K562 (cell line): ENCODE measurements around the gene RASSF1. TPM values are rescaled to one million over a fixed set of nuclear protein-coding genes. Genes with fewer than 3 reads are reported as not detected.

Experiments used
- ARID2 ChIP-seq: fragments of 450-650 bp; IDR thresholded peaks from 2 replicates; pipeline ENCODE4 v1.6.1; 2017; ENCODE audit warnings: antibody characterized with exemption, mild to moderate bottlenecking
- CLOCK ChIP-seq: fragments of 250-450 bp; sonication (Bioruptor Pico); IDR thresholded peaks from 2 replicates; pipeline ENCODE4 v1.4.0; 2020; ENCODE audit warnings: mild to moderate bottlenecking, moderate library complexity, borderline replicate concordance
- COPS2 ChIP-seq: fragments of 450-650 bp; conservative IDR thresholded peaks from 2 replicates; pipeline ENCODE4 v1.6.1; 2016; ENCODE audit warnings: mild to moderate bottlenecking, moderate library complexity
- E2F1 ChIP-seq: sonication (generic); formaldehyde crosslinking; IDR thresholded peaks from 2 replicates; pipeline ENCODE4 v1.8.1; 2023; ENCODE audit warnings: mild to moderate bottlenecking, missing genetic modification reagents, moderate library complexity
- ETS2 ChIP-seq: IDR thresholded peaks from 2 replicates; pipeline ENCODE4 v1.6.1; 2016; ENCODE audit warnings: borderline replicate concordance, missing genetic modification characterization, mild to moderate bottlenecking, moderate library complexity, missing compliant biosample characterization; ENCODE audit not compliant: poor library complexity, severe bottlenecking
- KLF6 ChIP-seq: fragments of 250-450 bp; sonication (Bioruptor Pico); IDR thresholded peaks from 2 replicates; pipeline ENCODE4 v1.4.0; 2020; ENCODE audit warnings: mild to moderate bottlenecking, moderate library complexity, borderline replicate concordance
- NCOA1 ChIP-seq: fragments of 450-650 bp; IDR thresholded peaks from 2 replicates; pipeline ENCODE4 v1.6.1; 2016; ENCODE audit warnings: low read depth
- RBM17 ChIP-seq: fragments of 200-400 bp; formaldehyde crosslinking; IDR thresholded peaks from 2 replicates; pipeline ENCODE4 v1.6.1; 2017; ENCODE audit warnings: low read depth, mild to moderate bottlenecking, low read length, borderline replicate concordance
- SAFB ChIP-seq: fragments of 200-400 bp; formaldehyde crosslinking; IDR thresholded peaks from 2 replicates; pipeline ENCODE4 v1.6.1; 2017; ENCODE audit warnings: low read depth, low read length, borderline replicate concordance
- TCF15 ChIP-seq: fragments of 250-450 bp; sonication (Bioruptor Pico); IDR thresholded peaks from 2 replicates; pipeline ENCODE4 v1.8.0; 2022; ENCODE audit warnings: moderate library complexity, mild to moderate bottlenecking, inconsistent platforms
- TFE3 ChIP-seq: fragments of 450-650 bp; formaldehyde crosslinking; IDR thresholded peaks from 2 replicates; pipeline ENCODE4 v1.4.0; 2020; ENCODE audit warnings: mild to moderate bottlenecking, mixed read lengths
- USF1 ChIP-seq: sonication (generic); formaldehyde crosslinking; IDR thresholded peaks from 2 replicates; pipeline ENCODE4 v1.9.0; 2022; ENCODE audit warnings: mild to moderate bottlenecking, missing genetic modification reagents
- ZNF197 ChIP-seq: fragments of 200-800 bp; sonication (Bioruptor generic); IDR thresholded peaks from 2 replicates; pipeline ENCODE4 v1.6.1; 2016; ENCODE audit warnings: low read depth, missing genetic modification characterization, missing compliant biosample characterization
- ZNF778 ChIP-seq: fragments of 450-650 bp; formaldehyde crosslinking; IDR thresholded peaks from 2 replicates; pipeline ENCODE4 v1.4.0; 2020; ENCODE audit warnings: mild to moderate bottlenecking, moderate library complexity
- polyA plus RNA-seq, 8 experiments: library from polyadenylated mRNA; depleted of rRNA in 4 of 8; stranded (reverse) in 5 of 8; unstranded in 3 of 8; fragments of >200 nt; fragmentation: Nextera tagmentation in 2 of 8; fragmentation: Illumina TruSeq in 1 of 8; extraction: Ambion mirVana in 2 of 8; extraction: Trizol in 1 of 8; gene quantifications; 2 replicates each; pipeline versions ENCODE4 v1.2.1 to v1.2.3, GENCODE V29; 2011 to 2014; ENCODE audit warnings: inconsistent platforms in 1 of 8, missing spikeins in 1 of 8
- total RNA-seq, 7 experiments: library from RNA; depleted of rRNA in 6 of 7; stranded (reverse); fragments of >200 nt in 6 of 7; fragmentation: Illumina TruSeq in 2 of 7; extraction: Trizol in 2 of 7; gene quantifications; 2 replicates each; pipeline versions ENCODE4 v1.2.1 to v1.2.3, GENCODE V29; 2011 to 2021; ENCODE audit warnings: low replicate concordance in 1 of 7

The RASSF1 gene
- total and polyA plus RNA-seq, 9 of the 15 experiments (the other 6 are each of a cell fraction or from before 2014, with no cell fraction given) = 3.6 to 57.1 (median 24.6) TPM

- TF ChIP-seq SAFB (no peak), ETS2 (tag) (no peak), COPS2 (no peak), USF1 (CRISPR knock-in tag) (peak; percentile 4; the same call in 1 of the 2 replicates), NCOA1 (no peak), ARID2 (peak; percentile 60; the same call in 1 of the 2 replicates), KLF6 (CRISPR knock-in tag) (no peak), CLOCK (CRISPR knock-in tag) (no peak), ZNF197 (no peak), TFE3 (CRISPR knock-in tag) (no peak), ZNF778 (no peak), TCF15 (peak; percentile 64; the same call in 1 of the 2 replicates), RBM17 (no peak), E2F1 (CRISPR knock-in tag) (no peak)
Observed at GRCh38 chr3:50299929-50300680, 40.5 kb downstream of the RASSF1 start (continued).
